COLO829 (cell line): ENCODE results near the gene HLA-DQB1.
A peak's percentile ranks its signal among the peaks of the same experiment; 100 is the strongest.

Experiments
- DNase-seq: peaks from one replicate; pipeline ENCODE4 v3.0.0; 2012; ENCODE audit warnings: low spot score

The HLA-DQB1 gene

DNA sequence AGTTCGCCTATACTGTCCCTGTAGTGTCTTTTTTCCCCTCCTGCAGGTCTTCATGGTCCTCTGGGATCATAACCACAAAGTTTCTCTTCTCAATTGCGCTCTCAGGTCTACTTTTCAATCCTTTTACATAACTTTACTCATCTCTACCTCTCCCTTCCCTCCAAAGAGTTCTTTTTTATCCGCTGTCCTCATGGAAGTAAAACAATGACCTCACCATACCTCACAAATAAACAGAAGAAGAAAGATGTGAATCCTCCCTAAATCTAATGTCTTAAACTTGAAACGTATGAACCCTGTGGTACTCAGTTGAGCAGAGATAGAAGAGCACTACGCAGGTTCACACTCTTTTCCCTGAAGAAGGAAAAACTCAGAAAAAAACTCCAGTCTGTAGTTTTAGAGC is 41.3 kb downstream of the HLA-DQB1 start:
- DNase-seq = no peak

DNA sequence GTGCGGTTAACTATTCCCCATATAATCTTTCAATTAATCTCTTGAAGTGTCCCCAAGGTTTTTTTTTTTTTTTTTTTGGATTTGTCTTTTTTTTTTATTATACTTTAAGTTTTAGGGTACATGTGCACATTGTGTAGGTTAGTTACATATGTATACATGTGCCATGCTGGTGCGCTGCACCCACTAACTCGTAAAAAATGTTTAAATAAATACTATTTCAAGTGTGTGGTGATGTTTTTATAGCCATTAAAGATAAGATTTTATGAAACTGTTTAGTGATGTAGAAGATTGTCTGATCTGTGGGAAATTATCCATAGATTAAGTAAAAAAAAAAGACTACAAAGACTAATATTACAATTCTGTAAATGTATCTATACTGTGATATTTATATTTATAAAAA is 41.9 kb downstream of the HLA-DQB1 start:
- DNase-seq = no peak

- no peak for DNase-seq
Observed at GRCh38 chr6:32623693-32624092, 42.8 kb downstream of the HLA-DQB1 start.

GRCh38 chr6:32622545-32623401 is 43.7 kb downstream of the HLA-DQB1 start:
- DNase-seq = no peak

DNA sequence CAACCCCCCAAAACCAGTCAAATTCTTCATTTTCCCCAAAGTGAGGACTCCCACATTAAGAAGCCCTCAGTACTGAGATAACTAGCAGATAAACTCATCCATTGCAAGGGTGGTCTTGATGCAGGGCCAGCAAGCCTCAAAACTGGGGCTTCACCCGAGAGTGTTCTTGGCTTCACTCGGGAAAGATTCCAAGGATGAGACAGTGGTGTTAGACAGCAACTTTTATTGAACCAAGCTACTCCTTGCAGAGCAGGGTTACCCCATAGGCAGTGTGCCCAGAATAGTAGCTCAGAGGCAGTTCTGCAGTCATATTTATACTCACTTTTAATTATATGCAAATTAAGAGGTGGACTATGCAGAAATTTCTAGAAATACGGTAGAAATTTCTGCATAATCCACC is 45.1 kb downstream of the HLA-DQB1 start:
- no peak for DNase-seq

DNA sequence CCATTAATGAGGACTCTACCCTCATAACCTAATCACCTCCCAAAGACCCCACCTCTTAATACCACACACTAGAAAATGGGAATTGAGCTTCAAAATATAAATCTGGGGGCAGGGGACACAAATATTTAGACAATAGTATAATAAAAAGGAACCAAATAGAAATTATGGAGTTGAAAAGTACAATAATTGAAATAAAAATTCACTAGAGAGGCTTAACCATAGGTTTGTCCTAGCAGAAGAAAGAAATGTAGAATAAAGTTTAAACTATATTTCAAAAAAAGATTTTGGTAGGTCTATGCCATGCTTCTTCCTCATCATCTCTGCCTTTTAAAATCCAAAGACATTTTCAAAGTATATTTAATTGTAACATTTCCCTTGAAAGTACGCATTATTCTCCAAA is 48.7 kb downstream of the HLA-DQB1 start:
- DNase-seq = no peak

GRCh38 chr6:32615885-32616532 is 50.4 kb downstream of the HLA-DQB1 start:
- DNase-seq = no peak

DNA sequence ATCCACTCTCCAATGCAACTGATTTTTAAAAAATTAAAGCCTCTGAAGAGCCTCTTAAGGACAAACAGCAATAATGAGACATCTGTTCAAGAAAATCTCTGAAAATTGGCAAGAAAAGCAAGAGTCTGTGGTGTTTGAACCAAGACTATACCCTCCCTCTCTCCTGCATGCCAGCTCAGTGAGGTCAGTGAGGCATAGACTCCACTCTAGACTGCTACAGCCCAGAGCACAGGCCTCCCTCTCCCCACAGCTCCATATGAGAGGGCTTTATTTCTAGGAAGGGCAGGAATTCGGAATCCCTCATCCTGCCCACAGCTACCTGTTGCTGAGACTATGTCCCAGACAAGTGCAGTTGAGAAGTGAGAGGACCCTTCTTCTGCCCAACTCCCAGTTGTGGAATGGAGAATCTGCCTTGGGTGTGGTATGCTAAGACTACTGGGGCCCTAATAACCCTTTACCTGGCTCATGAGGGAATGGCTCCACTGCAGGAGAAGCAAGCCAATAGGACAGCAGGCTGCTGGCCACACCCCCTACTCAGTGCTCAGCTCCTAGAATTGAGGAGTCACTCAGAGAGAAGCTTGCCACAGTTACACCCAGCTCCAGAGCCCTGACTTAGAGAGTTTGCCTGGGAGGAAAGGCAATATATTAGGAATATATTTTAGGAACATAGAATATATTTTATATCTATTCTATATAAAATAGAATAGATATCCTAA is 51.9 kb downstream of the HLA-DQB1 start:
- DNase-seq = no peak

DNA sequence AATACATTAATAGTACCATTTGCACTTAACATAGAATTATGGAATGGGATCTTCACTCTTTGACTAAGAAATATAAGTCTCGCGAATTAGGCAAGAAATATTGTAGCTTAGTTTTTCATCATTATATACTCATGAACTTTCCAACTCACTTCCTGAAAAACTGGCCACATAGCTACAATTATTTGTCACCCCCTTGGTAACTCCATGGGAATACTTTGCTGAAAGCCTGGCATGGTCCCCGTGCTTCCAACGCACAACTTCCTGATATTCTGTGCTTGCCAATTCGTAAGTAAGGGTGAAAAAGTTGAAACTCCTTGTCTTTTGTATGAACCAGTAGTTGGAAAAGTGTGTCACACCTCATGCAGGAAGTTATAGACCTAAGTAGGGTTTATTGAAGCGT is 53.0 kb downstream of the HLA-DQB1 start:
- DNase-seq = no peak

- no peak for DNase-seq
Observed at GRCh38 chr6:32610682-32611296, 55.7 kb downstream of the HLA-DQB1 start.

GRCh38 chr6:32609731-32610640 is 56.5 kb downstream of the HLA-DQB1 start:
- peak; percentile 84 for DNase-seq
